ENCODE results near the gene KRAS. TPM values are rescaled to one million over a fixed set of nuclear protein-coding genes. Genes with fewer than 3 reads are reported as not detected.

KRAS gene
- total and polyA plus RNA-seq, 3 donors from 2014 or later: 13.3 to 22.1 (median 20.3) TPM

- 84 to 93% methylated on average over 1 of the region's 1 CpG for WGBS, 2 donors
- DNase-seq: no peak
- no peaks in the 10 kb centered on the region for H3K27me3 ChIP-seq
- H3K36me3 ChIP-seq (ENCODE audit: low read depth, missing control alignments): no peaks in the 10 kb centered on the region
- H3K4me1 ChIP-seq: no peaks in the 10 kb centered on the region
- TF ChIP-seq CTCF (IDR thresholded peaks at IDR 0.05) (no peak), POLR2A (IDR thresholded peaks at IDR 0.05) (no peak)
- H3K27ac ChIP-seq: no peak overlapping the region
- no peaks in the 10 kb centered on the region for H3K9me3 ChIP-seq
- H3K4me3 ChIP-seq: no peak overlapping the region
- intact Hi-C loops (cut with DNase I; ENCODE audit: low total_unique reads): no loop called here
Measured at GRCh38 chr12:25207846-25208245, 42.9 kb downstream of the KRAS start.

GRCh38 chr12:25207411-25207810 lies 43.3 kb downstream of the KRAS start:
- TF ChIP-seq POLR2A (IDR thresholded peaks at IDR 0.05) (no peak), CTCF (IDR thresholded peaks at IDR 0.05) (no peak)
- no peaks in the 10 kb centered on the region for H3K36me3 ChIP-seq (ENCODE audit: low read depth, missing control alignments)
- WGBS, 2 donors: 88 to 97% methylated on average over 6 of the region's 6 CpGs
- H3K9me3 ChIP-seq: no peaks in the 10 kb centered on the region
- no peak overlapping the region for H3K27ac ChIP-seq
- H3K4me1 ChIP-seq: no peaks in the 10 kb centered on the region
- H3K4me3 ChIP-seq: no peak overlapping the region
- no peaks in the 10 kb centered on the region for H3K27me3 ChIP-seq
- no peak for DNase-seq
- intact Hi-C loops (cut with DNase I; ENCODE audit: low total_unique reads): no loop called here

GRCh38 chr12:25202137-25202536 lies 48.6 kb downstream of the KRAS start:
- Histone ChIP-seq H3K27ac (no peak overlapping the region), H3K36me3 (ENCODE audit: low read depth, missing control alignments) (no peaks in the 10 kb centered on the region), H3K27me3 (no peaks in the 10 kb centered on the region), H3K9me3 (no peaks in the 10 kb centered on the region), H3K4me3 (no peak overlapping the region), H3K4me1 (no peaks in the 10 kb centered on the region)
- DNase-seq: no peak
- TF ChIP-seq CTCF (IDR thresholded peaks at IDR 0.05) (no peak), POLR2A (IDR thresholded peaks at IDR 0.05) (no peak)
- intact Hi-C loops (cut with DNase I; ENCODE audit: low total_unique reads): no loop called here
- WGBS, 2 donors: 80 to 82% methylated on average over 2 of the region's 2 CpGs

GRCh38 chr12:25200703-25201102 lies 50.0 kb downstream of the KRAS start:
- Histone ChIP-seq H3K27me3 (no peaks in the 10 kb centered on the region), H3K27ac (no peak overlapping the region), H3K4me1 (peaks cover 7% of the 10 kb centered on the region), H3K4me3 (no peak overlapping the region), H3K9me3 (no peaks in the 10 kb centered on the region), H3K36me3 (ENCODE audit: low read depth, missing control alignments) (no peaks in the 10 kb centered on the region)
- no peak for DNase-seq
- TF ChIP-seq POLR2A (IDR thresholded peaks at IDR 0.05): no peak
- TF ChIP-seq CTCF (IDR thresholded peaks at IDR 0.05): no peak
- WGBS, 2 donors: 76 to 80% methylated on average over 1 of the region's 1 CpG
- intact Hi-C loops (cut with DNase I; ENCODE audit: low total_unique reads): no loop called here

GRCh38 chr12:25197608-25198007 lies 53.1 kb downstream of the KRAS start:
- intact Hi-C loops (cut with DNase I; ENCODE audit: low total_unique reads): no loop called here
- no peaks in the 10 kb centered on the region for H3K27me3 ChIP-seq
- H3K36me3 ChIP-seq (ENCODE audit: low read depth, missing control alignments): no peaks in the 10 kb centered on the region
- no peaks in the 10 kb centered on the region for H3K9me3 ChIP-seq
- H3K4me1 ChIP-seq: peaks cover 10% of the 10 kb centered on the region
- H3K4me3 ChIP-seq: no peak overlapping the region
- no peak for TF ChIP-seq POLR2A (IDR thresholded peaks at IDR 0.05)
- TF ChIP-seq CTCF (IDR thresholded peaks at IDR 0.05): no peak
- no peak for DNase-seq
- no peak overlapping the region for H3K27ac ChIP-seq
- 75 to 77% methylated on average over 2 of the region's 2 CpGs for WGBS, 2 donors

Data from testis (tissue), 3 donors.